Neutrophil (primary cell): ENCODE results near the gene GAK.
"Not testable (repeated sequence)": the region's sequence is repeated elsewhere in the genome, so short reads cannot be mapped to it uniquely, and the experiment has no call there.

Experiments used
- H3K27ac ChIP-seq: fragments of 200-600 bp; sonication (generic); 2 replicates; pipeline ENCODE4 v1.5.1; 2016; ENCODE audit warnings: mild to moderate bottlenecking, moderate library complexity
- H3K27me3 ChIP-seq: fragments of 200-600 bp; sonication (generic); 2 replicates; pipeline ENCODE4 v1.6.0; 2016; ENCODE audit warnings: mild to moderate bottlenecking
- H3K36me3 ChIP-seq: fragments of 200-600 bp; sonication (generic); 2 replicates; pipeline ENCODE4 v1.5.1; 2017
- H3K4me1 ChIP-seq, 2 experiments: fragments of 200-600 bp in 1 of 2; sonication (generic) in 1 of 2; 1 replicate in 1 of 2; 2 replicates in 1 of 2; pipeline versions ENCODE4 v1.5.1 to v1.6.1; 2013 to 2016; ENCODE audit warnings: low read depth in 1 of 2, low read length in 1 of 2, mild to moderate bottlenecking in 1 of 2, moderate library complexity in 1 of 2; ENCODE audit not compliant: control insufficient read depth in 1 of 2, insufficient read depth in 1 of 2
- H3K4me3 ChIP-seq, 2 experiments: fragments of 200-600 bp in 1 of 2; sonication (generic) in 1 of 2; 1 replicate in 1 of 2; 2 replicates in 1 of 2; pipeline ENCODE4 v1.5.1; 2013 to 2016; ENCODE audit warnings: low read depth in 1 of 2, low read length in 1 of 2, mild to moderate bottlenecking in 1 of 2, moderate library complexity in 1 of 2
- H3K9me3 ChIP-seq: fragments of 200-600 bp; sonication (generic); 2 replicates; pipeline ENCODE4 v1.5.1; 2016
- TF ChIP-seq, protein P1 (sequence below): fragments of 200-600 bp; sonication (generic); IDR thresholded peaks from 2 replicates; pipeline ENCODE4 v1.5.1; 2016; ENCODE audit warnings: antibody characterized with exemption

GAK gene

GRCh38 chr4:925771-926500 is 6.2 kb downstream of the GAK start:
- Histone ChIP-seq H3K4me1 (peaks cover 38 to 48% of the 10 kb centered on the region in 2 experiments), H3K27me3 (no peaks in the 10 kb centered on the region), H3K9me3 (no peaks in the 10 kb centered on the region), H3K36me3 (peaks cover 9% of the 10 kb centered on the region), H3K27ac (no peak overlapping the region), H3K4me3 (no peak overlapping the region)
- TF ChIP-seq, protein P1, sequence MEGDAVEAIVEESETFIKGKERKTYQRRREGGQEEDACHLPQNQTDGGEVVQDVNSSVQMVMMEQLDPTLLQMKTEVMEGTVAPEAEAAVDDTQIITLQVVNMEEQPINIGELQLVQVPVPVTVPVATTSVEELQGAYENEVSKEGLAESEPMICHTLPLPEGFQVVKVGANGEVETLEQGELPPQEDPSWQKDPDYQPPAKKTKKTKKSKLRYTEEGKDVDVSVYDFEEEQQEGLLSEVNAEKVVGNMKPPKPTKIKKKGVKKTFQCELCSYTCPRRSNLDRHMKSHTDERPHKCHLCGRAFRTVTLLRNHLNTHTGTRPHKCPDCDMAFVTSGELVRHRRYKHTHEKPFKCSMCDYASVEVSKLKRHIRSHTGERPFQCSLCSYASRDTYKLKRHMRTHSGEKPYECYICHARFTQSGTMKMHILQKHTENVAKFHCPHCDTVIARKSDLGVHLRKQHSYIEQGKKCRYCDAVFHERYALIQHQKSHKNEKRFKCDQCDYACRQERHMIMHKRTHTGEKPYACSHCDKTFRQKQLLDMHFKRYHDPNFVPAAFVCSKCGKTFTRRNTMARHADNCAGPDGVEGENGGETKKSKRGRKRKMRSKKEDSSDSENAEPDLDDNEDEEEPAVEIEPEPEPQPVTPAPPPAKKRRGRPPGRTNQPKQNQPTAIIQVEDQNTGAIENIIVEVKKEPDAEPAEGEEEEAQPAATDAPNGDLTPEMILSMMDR = no peak

- Histone ChIP-seq H3K36me3 (peaks cover 9% of the 10 kb centered on the region), H3K4me3 (no peak overlapping the region), H3K4me1 (peaks cover 38 to 48% of the 10 kb centered on the region in 2 experiments), H3K9me3 (no peaks in the 10 kb centered on the region), H3K27ac (no peak overlapping the region), H3K27me3 (no peaks in the 10 kb centered on the region)
- TF ChIP-seq, protein P1 = no peak
These were observed 6.9 kb downstream of the GAK start for GRCh38 chr4:925171-925570.

- Histone ChIP-seq H3K9me3 (no peaks in the 10 kb centered on the region), H3K36me3 (peaks cover 9% of the 10 kb centered on the region), H3K4me3 (no peak overlapping the region), H3K27me3 (no peaks in the 10 kb centered on the region), H3K27ac (no peak overlapping the region), H3K4me1 (peaks cover 38 to 48% of the 10 kb centered on the region in 2 experiments)
- TF ChIP-seq, protein P1 = no peak
These were observed 7.7 kb downstream of the GAK start for GRCh38 chr4:924107-925096.

- no peaks in the 10 kb centered on the region for H3K27me3 ChIP-seq
- TF ChIP-seq, protein P1 = no peak
- H3K36me3 ChIP-seq = peaks cover 9% of the 10 kb centered on the region
- peaks cover 35 to 44% of the 10 kb centered on the region in 2 experiments for H3K4me1 ChIP-seq
- no peak overlapping the region for H3K27ac ChIP-seq
- H3K9me3 ChIP-seq = no peaks in the 10 kb centered on the region
- no peak overlapping the region for H3K4me3 ChIP-seq
These were observed 10.2 kb downstream of the GAK start for GRCh38 chr4:921830-922331.

DNA sequence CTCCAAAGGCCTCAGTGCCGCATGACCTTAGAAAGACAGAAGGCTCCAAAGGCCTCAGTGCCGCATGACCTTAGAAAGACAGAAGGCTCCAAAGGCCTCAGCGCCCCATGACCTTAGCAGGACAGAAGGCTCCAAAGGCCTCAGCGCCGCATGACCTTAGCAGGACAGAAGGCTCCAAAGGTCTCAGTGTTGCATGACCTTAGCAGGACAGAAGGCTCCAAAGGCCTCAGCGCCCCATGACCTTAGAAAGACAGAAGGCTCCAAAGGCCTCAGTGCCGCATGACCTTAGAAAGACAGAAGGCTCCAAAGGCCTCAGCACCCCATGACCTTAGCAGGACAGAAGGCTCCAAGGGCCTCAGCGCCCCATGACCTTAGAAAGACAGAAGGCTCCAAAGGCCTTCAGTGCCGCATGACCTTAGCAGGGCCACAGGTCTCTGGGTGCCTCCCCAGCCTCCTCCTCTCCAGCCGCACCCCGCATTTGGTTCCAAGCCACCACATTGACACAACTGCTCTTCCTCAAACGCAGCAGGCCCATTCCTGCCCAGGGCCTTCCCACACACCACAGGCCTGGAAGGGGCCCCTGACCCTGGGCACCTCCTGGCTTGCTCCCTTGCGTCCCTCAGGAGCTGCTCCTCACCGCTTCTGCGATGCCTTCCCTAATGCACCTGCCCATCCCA is 13.0 kb downstream of the GAK start:
- H3K9me3 ChIP-seq, H3K27me3 ChIP-seq, H3K36me3 ChIP-seq, H3K4me3 ChIP-seq: not testable (repeated sequence)
- peaks cover 50 to 62% of the 10 kb centered on the region in 2 experiments for H3K4me1 ChIP-seq
- H3K27ac ChIP-seq = peak overlapping the region; percentile 70

DNA sequence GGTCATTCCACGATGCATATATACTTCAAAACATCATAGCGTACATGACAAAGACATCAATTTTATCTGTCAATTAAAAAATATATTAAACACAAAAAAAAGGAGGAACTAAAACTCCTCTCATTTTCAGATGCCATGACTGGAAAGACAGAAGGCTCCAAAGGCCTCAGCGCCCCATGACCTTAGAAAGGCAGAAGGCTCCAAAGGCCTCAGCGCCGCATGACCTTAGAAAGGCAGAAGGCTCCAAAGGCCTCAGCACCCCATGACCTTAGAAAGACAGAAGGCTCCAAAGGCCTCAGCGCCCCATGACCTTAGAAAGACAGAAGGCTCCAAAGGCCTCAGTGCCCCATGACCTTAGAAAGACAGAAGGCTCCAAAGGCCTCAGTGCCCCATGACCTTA is 13.5 kb downstream of the GAK start:
- H3K27me3 ChIP-seq, H3K9me3 ChIP-seq, H3K27ac ChIP-seq, H3K36me3 ChIP-seq, H3K4me3 ChIP-seq: not testable (repeated sequence)
- peaks cover 50 to 62% of the 10 kb centered on the region in 2 experiments for H3K4me1 ChIP-seq
